22Rv1 (cell line): ENCODE measurements around the gene KRTAP9-8.
"Not testable (repeated sequence)": the region's sequence is repeated elsewhere in the genome, so short reads cannot be mapped to it uniquely, and the experiment has no call there.

ENCODE experiments used
- H3K27ac ChIP-seq: fragments of 450-650 bp; 2 replicates; pipeline ENCODE4 v1.5.1; 2017
- ZFX ChIP-seq: fragments of 450-650 bp; IDR thresholded peaks from 2 replicates; pipeline ENCODE4 v1.6.1; 2017; ENCODE audit warnings: antibody characterized with exemption, borderline replicate concordance
- TF ChIP-seq, protein P1 (sequence below): fragments of 450-650 bp; IDR thresholded peaks from 2 replicates; pipeline ENCODE4 v1.5.1; 2017; ENCODE audit warnings: mild to moderate bottlenecking

KRTAP9-8 gene

DNA sequence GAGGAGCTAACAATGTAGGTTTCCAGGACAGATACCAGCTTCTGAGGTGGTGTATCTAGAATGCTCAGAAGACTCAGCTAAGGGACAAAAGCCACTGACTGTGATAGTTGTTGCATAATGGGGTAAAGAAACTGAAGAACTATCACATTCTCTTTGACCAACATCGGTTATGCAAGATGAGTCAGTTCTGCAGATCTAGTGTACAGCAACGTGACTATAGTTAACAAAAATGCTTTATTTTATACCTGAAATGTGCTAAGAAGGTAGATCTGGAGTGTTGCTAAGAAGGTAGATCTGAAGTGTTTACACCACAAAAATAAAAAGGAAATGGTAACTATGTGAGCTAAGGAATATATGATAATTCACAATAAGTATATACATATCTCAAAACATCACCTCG, 29.9 kb downstream of the KRTAP9-8 start:
- H3K27ac ChIP-seq, result no peak overlapping the region
- TF ChIP-seq, protein P1, sequence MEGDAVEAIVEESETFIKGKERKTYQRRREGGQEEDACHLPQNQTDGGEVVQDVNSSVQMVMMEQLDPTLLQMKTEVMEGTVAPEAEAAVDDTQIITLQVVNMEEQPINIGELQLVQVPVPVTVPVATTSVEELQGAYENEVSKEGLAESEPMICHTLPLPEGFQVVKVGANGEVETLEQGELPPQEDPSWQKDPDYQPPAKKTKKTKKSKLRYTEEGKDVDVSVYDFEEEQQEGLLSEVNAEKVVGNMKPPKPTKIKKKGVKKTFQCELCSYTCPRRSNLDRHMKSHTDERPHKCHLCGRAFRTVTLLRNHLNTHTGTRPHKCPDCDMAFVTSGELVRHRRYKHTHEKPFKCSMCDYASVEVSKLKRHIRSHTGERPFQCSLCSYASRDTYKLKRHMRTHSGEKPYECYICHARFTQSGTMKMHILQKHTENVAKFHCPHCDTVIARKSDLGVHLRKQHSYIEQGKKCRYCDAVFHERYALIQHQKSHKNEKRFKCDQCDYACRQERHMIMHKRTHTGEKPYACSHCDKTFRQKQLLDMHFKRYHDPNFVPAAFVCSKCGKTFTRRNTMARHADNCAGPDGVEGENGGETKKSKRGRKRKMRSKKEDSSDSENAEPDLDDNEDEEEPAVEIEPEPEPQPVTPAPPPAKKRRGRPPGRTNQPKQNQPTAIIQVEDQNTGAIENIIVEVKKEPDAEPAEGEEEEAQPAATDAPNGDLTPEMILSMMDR, result no peak
- TF ChIP-seq ZFX, result no peak

GRCh38 chr17:41271323-41271722, 33.5 kb downstream of the KRTAP9-8 start:
- not testable (repeated sequence) for H3K27ac ChIP-seq

- TF ChIP-seq, protein P1, result no peak
- no peak for TF ChIP-seq ZFX
- H3K27ac ChIP-seq, result no peak overlapping the region
These were observed 34.1 kb downstream of the KRTAP9-8 start for GRCh38 chr17:41271858-41272257.

GRCh38 chr17:41275648-41276190, 37.9 kb downstream of the KRTAP9-8 start, which contains the start of gene KRTAP9-7:
Gene KRTAP9-7 (plus strand): TSS chr17:41275698. CDS start chr17:41275698, 0 bp downstream.
- H3K27ac ChIP-seq, result not testable (repeated sequence)

DNA sequence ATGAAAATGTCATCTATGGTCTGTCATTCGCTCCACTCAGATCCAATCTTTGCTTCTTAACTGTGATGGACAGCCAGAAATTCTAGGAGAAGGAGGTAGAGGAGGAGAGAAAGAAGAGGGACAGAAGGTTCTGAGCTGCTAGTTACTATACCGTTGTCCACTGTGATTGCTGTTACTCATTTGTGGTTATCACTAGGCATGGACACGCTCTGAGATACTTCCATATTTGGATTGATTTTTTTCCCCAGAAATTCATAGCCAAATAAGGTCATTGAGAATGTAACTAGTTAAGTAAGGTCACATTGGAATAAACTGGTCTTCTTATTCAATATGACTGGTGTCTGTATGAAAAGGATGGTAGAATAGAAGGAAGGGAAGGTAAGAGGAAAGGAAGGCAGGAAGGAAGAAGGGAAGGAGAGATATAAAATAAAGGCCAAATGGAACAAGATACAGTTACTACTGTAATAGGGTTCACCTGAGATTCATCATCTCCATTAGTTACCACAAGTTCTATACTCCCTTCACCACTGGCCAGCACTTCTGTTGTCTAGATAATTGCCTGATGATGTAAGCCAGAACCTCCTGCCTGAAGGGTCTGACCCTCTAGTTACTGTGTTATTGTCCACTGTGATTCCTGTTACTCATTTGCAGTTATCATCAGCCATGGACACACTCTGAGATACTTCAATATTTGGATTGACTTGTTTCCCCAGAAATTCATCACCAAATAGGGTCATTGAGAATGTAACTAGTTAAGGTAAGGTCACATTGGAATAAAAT, 40.6 kb downstream of the KRTAP9-8 start:
- TF ChIP-seq, protein P1, result no peak
- TF ChIP-seq ZFX, result no peak
- no peak overlapping the region for H3K27ac ChIP-seq

GRCh38 chr17:41284043-41284442, 46.2 kb downstream of the KRTAP9-8 start:
- H3K27ac ChIP-seq, result no peak overlapping the region
- no peak for TF ChIP-seq ZFX
- TF ChIP-seq, protein P1, result no peak

- no peak overlapping the region for H3K27ac ChIP-seq
- TF ChIP-seq, protein P1, result no peak
- TF ChIP-seq ZFX, result no peak
These were observed 46.7 kb downstream of the KRTAP9-8 start for GRCh38 chr17:41284546-41284945.

- TF ChIP-seq ZFX, result no peak
- TF ChIP-seq, protein P1, result no peak
- H3K27ac ChIP-seq, result no peak overlapping the region
These were observed 49.3 kb downstream of the KRTAP9-8 start for GRCh38 chr17:41287050-41287449.
